B cell (primary cell): ENCODE measurements around the gene P4HA3. TPM values are rescaled to one million over a fixed set of nuclear protein-coding genes. Genes with fewer than 3 reads are reported as not detected.

Experiments used
- ATAC-seq: fragments of 200-7000 bp; cut with Tn5 transposase; one replicate; pipeline ENCODE4 v1.10.0; 2021; ENCODE audit warnings: low read depth, mild to moderate bottlenecking, moderate number of reproducible peaks, moderate library complexity
- CTCF ChIA-PET: fragments of 350-600 bp; sonication (Branson Sonifier 250); formaldehyde crosslinking; loops from one replicate; lab custom pipeline; 2021; ENCODE audit warnings: antibody characterized with exemption, inconsistent platforms; lab: Charles Lee
- POLR2A ChIA-PET: fragments of 350-600 bp; sonication (Branson Sonifier 250); formaldehyde crosslinking; loops from one replicate; lab custom pipeline; 2021; ENCODE audit warnings: antibody characterized with exemption; lab: Charles Lee
- DNase-seq: peaks from one replicate; pipeline ENCODE4 v3.0.0; 2013
- H2AFZ ChIP-seq: 2 replicates; pipeline ENCODE4 v1.6.1; 2012; ENCODE audit warnings: mild to moderate bottlenecking, low read depth, low read length; ENCODE audit not compliant: insufficient read depth, poor library complexity, severe bottlenecking
- H3K27ac ChIP-seq, 2 donors: 1 replicate in 1 of 2; 2 replicates in 1 of 2; pipeline ENCODE4 v1.5.1; 2012 to 2013; ENCODE audit warnings: low read length in 2 of 2, mild to moderate bottlenecking in 2 of 2, moderate library complexity in 1 of 2
- H3K27me3 ChIP-seq, 4 experiments: fragments of 200-600 bp in 1 of 4; sonication (generic) in 1 of 4; replicated peaks in 1 of 4; 1 replicate in 2 of 4; 2 replicates in 2 of 4; pipeline versions ENCODE4 v1.6.1 to v1.7.0; 2013 to 2016; ENCODE audit warnings: low read length in 3 of 4, mild to moderate bottlenecking in 2 of 4, mixed read lengths in 1 of 4, moderate library complexity in 1 of 4; ENCODE audit not compliant: insufficient read depth in 4 of 4, control insufficient read depth in 3 of 4; ENCODE audit errors: control extremely low read depth in 1 of 4
- H3K36me3 ChIP-seq, 2 experiments: replicated peaks in 1 of 2; 1 replicate in 1 of 2; 2 replicates in 1 of 2; pipeline versions ENCODE4 v1.6.1 to v1.7.1; 2013; ENCODE audit warnings: low read length in 1 of 2; ENCODE audit not compliant: insufficient read depth in 2 of 2, control insufficient read depth in 1 of 2; ENCODE audit errors: control extremely low read depth in 1 of 2, extremely low read depth in 1 of 2
- H3K4me1 ChIP-seq, 2 donors: fragments of 200-600 bp in 1 of 2; sonication (generic) in 1 of 2; 1 replicate in 1 of 2; 2 replicates in 1 of 2; pipeline versions ENCODE4 v1.5.1 to v1.6.1; 2013 to 2017; ENCODE audit warnings: low read length in 2 of 2; ENCODE audit not compliant: control insufficient read depth in 2 of 2, insufficient read depth in 2 of 2
- H3K4me2 ChIP-seq: replicated peaks from 2 replicates; pipeline ENCODE3; 2012; ENCODE audit warnings: mild to moderate bottlenecking, low read depth, low read length; ENCODE audit not compliant: poor library complexity, severe bottlenecking
- H3K4me3 ChIP-seq, 5 experiments: fragments of 200-600 bp in 1 of 5; sonication (generic) in 1 of 5; 1 replicate in 3 of 5; 2 replicates in 2 of 5; pipeline versions ENCODE4 v1.5.1 to v1.7.0; 2011 to 2016; ENCODE audit warnings: low read length in 4 of 5, mild to moderate bottlenecking in 4 of 5, low read depth in 2 of 5, control low read depth in 1 of 5, moderate library complexity in 1 of 5; ENCODE audit not compliant: insufficient read depth in 1 of 5; ENCODE audit errors: control extremely low read depth in 1 of 5, extremely low read depth in 1 of 5
- H3K79me2 ChIP-seq: fragments of 200-600 bp; sonication (generic); one replicate; pipeline ENCODE4 v1.6.0; 2016; ENCODE audit warnings: low read length; ENCODE audit not compliant: control insufficient read depth, insufficient read depth
- H3K9ac ChIP-seq: fragments of 200-600 bp; sonication (generic); 2 replicates; pipeline ENCODE4 v1.6.1; 2017; ENCODE audit warnings: mild to moderate bottlenecking, low read length, moderate library complexity
- H3K9me3 ChIP-seq, 3 donors: one replicate each; pipeline versions ENCODE4 v1.6.1 to v1.7.1; 2013; ENCODE audit warnings: low read length in 2 of 3; ENCODE audit not compliant: control insufficient read depth in 2 of 3, insufficient read depth in 1 of 3; ENCODE audit errors: control extremely low read depth in 1 of 3
- H4K20me1 ChIP-seq: 2 replicates; pipeline ENCODE4 v1.6.0; 2012; ENCODE audit warnings: mild to moderate bottlenecking, low read length; ENCODE audit not compliant: insufficient read depth, control insufficient read depth, poor library complexity, severe bottlenecking
- H3K27ac Mint-ChIP-seq: one replicate; pipeline ENCODE4 v1.8.0; 2021; ENCODE audit warnings: mixed read lengths
- H3K27me3 Mint-ChIP-seq: one replicate; pipeline ENCODE4 v1.8.0; 2021; ENCODE audit warnings: mixed read lengths
- H3K4me1 Mint-ChIP-seq: one replicate; pipeline ENCODE4 v1.8.0; 2021; ENCODE audit warnings: mixed read lengths
- H3K4me3 Mint-ChIP-seq: one replicate; pipeline ENCODE4 v1.8.0; 2021; ENCODE audit warnings: mixed read lengths
- H3K9me3 Mint-ChIP-seq: one replicate; pipeline ENCODE4 v1.8.0; 2022; ENCODE audit warnings: mixed read lengths; ENCODE audit not compliant: insufficient read depth
- CTCF ChIP-seq: fragments of 200-600 bp; IDR thresholded peaks from one replicate; pipeline ENCODE4 v1.8.0; 2022; ENCODE audit warnings: antibody characterized with exemption, mild to moderate bottlenecking
- EZH2 ChIP-seq: IDR thresholded peaks from 2 replicates; pipeline ENCODE4 v1.6.1; 2012; ENCODE audit warnings: borderline replicate concordance, low read depth, mild to moderate bottlenecking, moderate library complexity, low read length; ENCODE audit not compliant: insufficient read depth, poor library complexity, severe bottlenecking
- WGBS: methylation state at CpG from one replicate; pipeline ENCODE4 v1.1.5; 2013; ENCODE audit warnings: missing lambda C conversion rate; ENCODE audit not compliant: insufficient coverage; 5-methylcytosine and 5-hydroxymethylcytosine counted together
- intact Hi-C: fragments of 100-400 bp; cut with micrococcal nuclease; formaldehyde crosslinking; loops from one replicate; pipeline ENCODE4 v1.10.0; 2022
- polyA plus RNA-seq: library from polyadenylated mRNA; depleted of rRNA; stranded (reverse); fragments of >200 nt; gene quantifications from 2 replicates; pipeline ENCODE4 v1.2.3, GENCODE V29; 2012
- total RNA-seq, 2 donors: library from RNA; stranded (reverse); fragments of 120-200 nt in 1 of 2; gene quantifications; 1 replicate in 1 of 2; 2 replicates in 1 of 2; pipeline versions ENCODE4 v1.2.3 to v1.2.4, GENCODE V29; 2013 to 2022

The P4HA3 gene
- total and polyA plus RNA-seq, 2 donors (not counting 1 experiment from before 2014, with no cell fraction given), result not detected

DNA sequence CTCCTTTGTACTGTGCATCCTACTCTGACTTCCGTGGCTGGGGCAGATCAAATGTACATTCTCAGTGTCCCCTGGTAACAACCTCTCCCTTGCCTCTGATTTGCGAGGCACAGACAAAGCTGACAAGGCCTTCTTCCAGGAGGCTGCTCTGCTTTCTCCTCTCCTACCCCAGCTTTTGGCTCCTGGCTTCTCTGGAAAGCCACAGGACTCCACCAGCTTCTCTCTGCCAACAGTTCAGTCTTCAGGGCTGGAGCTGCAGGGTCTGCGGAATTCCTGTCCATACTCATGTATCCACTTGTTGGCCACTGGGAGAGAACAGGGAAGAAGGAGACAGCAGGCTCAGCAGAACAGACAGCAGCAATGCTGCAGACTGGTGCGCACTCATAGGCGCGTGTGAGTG is 44.4 kb downstream of the P4HA3 start:
- H3K4me1 Mint-ChIP-seq, result no peaks in the 10 kb centered on the region
- DNase-seq (no peak), ATAC-seq (no peak)
- peaks cover 0 to 12% (median 6%) of the 10 kb centered on the region in 4 experiments for H3K27me3 ChIP-seq
- no peak for TF ChIP-seq CTCF
- TF ChIP-seq EZH2, result no peak
- no peaks in the 10 kb centered on the region for H3K9me3 Mint-ChIP-seq
- peaks cover 42% of the 10 kb centered on the region for H3K27me3 Mint-ChIP-seq
- 98% methylated on average over 6 of the region's 6 CpGs for whole genome bisulfite sequencing
- no peak overlapping the region for H3K4me2 ChIP-seq
- no peak overlapping the region for H3K27ac ChIP-seq
- no peaks in the 10 kb centered on the region for H3K4me1 ChIP-seq
- H3K4me3 ChIP-seq, result no peak overlapping the region
- H3K9me3 ChIP-seq, result no peaks in the 10 kb centered on the region
- H3K4me3 Mint-ChIP-seq, result no peak overlapping the region
- ChIA-PET POLR2A (no interaction called here), CTCF (interaction anchor here (1.1 to 2.3 kb wide), 2 partner anchors 11 to 183 kb away, joined by 3 to 6 read pairs; no protein-coding TSS in a partner anchor)
- no peak overlapping the region for H3K9ac ChIP-seq
- H3K79me2 ChIP-seq, result no peaks in the 10 kb centered on the region
- no peaks in the 10 kb centered on the region for H3K36me3 ChIP-seq
- intact Hi-C loops, result no loop called here
- H4K20me1 ChIP-seq, result no peaks in the 10 kb centered on the region
- no peak overlapping the region for H2AFZ ChIP-seq
- H3K27ac Mint-ChIP-seq, result no peak overlapping the region

DNA sequence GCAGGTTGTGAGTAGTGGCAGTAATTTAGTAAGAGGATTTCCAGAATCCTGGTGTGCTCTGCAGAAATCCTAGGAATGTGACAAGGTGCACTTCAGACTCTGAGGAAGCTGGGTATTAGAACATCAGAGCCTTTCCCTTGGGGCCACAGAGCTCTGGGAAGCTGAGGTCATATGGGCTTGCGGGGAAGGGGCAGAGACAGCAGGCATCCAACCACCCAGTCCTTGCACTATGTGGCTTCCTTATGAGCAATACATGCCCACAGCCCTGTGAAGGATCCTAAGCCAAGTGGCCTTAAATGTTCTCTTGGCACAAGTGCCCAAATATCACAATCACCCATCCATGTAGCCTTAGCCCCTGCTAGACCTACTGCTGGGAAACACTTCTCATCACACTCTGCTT is 46.2 kb downstream of the P4HA3 start:
- Histone ChIP-seq H3K79me2 (no peaks in the 10 kb centered on the region), H3K4me3 (no peak overlapping the region), H3K9ac (no peak overlapping the region), H3K27ac (no peak overlapping the region), H3K4me1 (no peaks in the 10 kb centered on the region), H3K27me3 (peaks cover 0 to 17% (median 2%) of the 10 kb centered on the region in 4 experiments), H2AFZ (no peak overlapping the region), H3K9me3 (peaks cover 0 to 5% (median 0%) of the 10 kb centered on the region in 3 donors), H3K4me2 (no peak overlapping the region), H4K20me1 (no peaks in the 10 kb centered on the region), H3K36me3 (no peaks in the 10 kb centered on the region)
- Mint-ChIP-seq H3K4me3 (no peak overlapping the region), H3K27me3 (peaks cover 28% of the 10 kb centered on the region), H3K27ac (no peak overlapping the region), H3K9me3 (no peaks in the 10 kb centered on the region), H3K4me1 (no peaks in the 10 kb centered on the region)
- CTCF ChIA-PET, result interaction anchor here (2.3 kb wide), 1 partner anchor 10 kb away, joined by 6 read pairs; no protein-coding TSS in a partner anchor
- intact Hi-C loops, result no loop called here
- ATAC-seq (no peak), DNase-seq (no peak)
- TF ChIP-seq CTCF, result no peak
- TF ChIP-seq EZH2, result no peak
- POLR2A ChIA-PET, result no interaction called here
- 88% methylated on average over 1 of the region's 1 CpG for WGBS
